Measurements from ENCODE around the gene KCNT2. TPM values are rescaled to one million over a fixed set of nuclear protein-coding genes. Genes with fewer than 3 reads are reported as not detected.

KCNT2 gene
- total RNA-seq, 1 experiment from 2014 or later, result not detected

- intact Hi-C loops (cut with micrococcal nuclease), result no loop called here
- no peaks in the 10 kb centered on the region for H3K4me1 ChIP-seq (ENCODE audit: control insufficient read depth in 1 of 2, insufficient read depth in 2 of 2, low read length in 2 of 2)
- no peak for DNase-seq (ENCODE audit: low read depth, low spot score)
- TF ChIP-seq ZNF274 (IDR thresholded peaks at IDR 0.05; ENCODE audit: low read depth, low read length) (no peak), REST (IDR thresholded peaks at IDR 0.05; ENCODE audit: low read depth) (no peak), SIN3A (IDR thresholded peaks at IDR 0.05; ENCODE audit: low read depth) (no peak), EZH2 (IDR thresholded peaks at IDR 0.05) (no peak), POLR2A (IDR thresholded peaks at IDR 0.05; ENCODE audit: borderline replicate concordance, extremely low read depth, insufficient read depth, insufficient read length) (no peak), JUND (IDR thresholded peaks at IDR 0.05) (no peak)
- TF ChIP-seq, protein P1, sequence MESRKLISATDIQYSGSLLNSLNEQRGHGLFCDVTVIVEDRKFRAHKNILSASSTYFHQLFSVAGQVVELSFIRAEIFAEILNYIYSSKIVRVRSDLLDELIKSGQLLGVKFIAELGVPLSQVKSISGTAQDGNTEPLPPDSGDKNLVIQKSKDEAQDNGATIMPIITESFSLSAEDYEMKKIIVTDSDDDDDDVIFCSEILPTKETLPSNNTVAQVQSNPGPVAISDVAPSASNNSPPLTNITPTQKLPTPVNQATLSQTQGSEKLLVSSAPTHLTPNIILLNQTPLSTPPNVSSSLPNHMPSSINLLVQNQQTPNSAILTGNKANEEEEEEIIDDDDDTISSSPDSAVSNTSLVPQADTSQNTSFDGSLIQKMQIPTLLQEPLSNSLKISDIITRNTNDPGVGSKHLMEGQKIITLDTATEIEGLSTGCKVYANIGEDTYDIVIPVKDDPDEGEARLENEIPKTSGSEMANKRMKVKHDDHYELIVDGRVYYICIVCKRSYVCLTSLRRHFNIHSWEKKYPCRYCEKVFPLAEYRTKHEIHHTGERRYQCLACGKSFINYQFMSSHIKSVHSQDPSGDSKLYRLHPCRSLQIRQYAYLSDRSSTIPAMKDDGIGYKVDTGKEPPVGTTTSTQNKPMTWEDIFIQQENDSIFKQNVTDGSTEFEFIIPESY (IDR thresholded peaks at IDR 0.05; ENCODE audit: extremely low read depth, insufficient replicate concordance, low read length), result no peak
- H3K27ac ChIP-seq (ENCODE audit: low read depth, low read length), result no peak overlapping the region
- no peak overlapping the region for H3K4me2 ChIP-seq (ENCODE audit: low read length)
- no peaks in the 10 kb centered on the region for H3K36me3 ChIP-seq (ENCODE audit: control insufficient read depth in 1 of 2, insufficient read depth in 2 of 2, low read length in 2 of 2)
- no peaks in the 10 kb centered on the region for H4K20me1 ChIP-seq (ENCODE audit: insufficient read depth)
- H3K9me2 ChIP-seq (ENCODE audit: insufficient read depth), result no peaks in the 10 kb centered on the region
- CTCF ChIA-PET, result no interaction called here
- POLR2A ChIA-PET, result no interaction called here
- RAD21 ChIA-PET (ENCODE audit: low non-redundant PET in 1 of 2, low total read pairs in 2 of 2, uncharacterized antibody in 2 of 2, unreplicated experiment in 2 of 2), result no interaction called here
- BruUV-seq (replicated peaks), result no TSS peak
- H2AFZ ChIP-seq (ENCODE audit: low read depth, low read length, poor library complexity, severe bottlenecking), result no peak overlapping the region
- H3K9me3 ChIP-seq (ENCODE audit: control insufficient read depth in 1 of 2, insufficient read depth in 1 of 2, low read depth in 1 of 2, low read length in 2 of 2), result no peaks in the 10 kb centered on the region
- H3K27me3 ChIP-seq (ENCODE audit: insufficient read depth, low read length), result no peaks in the 10 kb centered on the region
- no peaks in the 10 kb centered on the region for H3K79me2 ChIP-seq (ENCODE audit: insufficient read depth, low read length)
- ATAC-seq, result no peak
- H3K9ac ChIP-seq (ENCODE audit: low read length), result no peak overlapping the region
- no peak overlapping the region for H3K4me3 ChIP-seq (replicated peaks in 1 of 2; ENCODE audit: low read depth in 1 of 2, low read length in 2 of 2)
Measured at GRCh38 chr1:196651079-196651478, 42.8 kb upstream of the KCNT2 start.

All from HCT116 (cell line).